PFSK-1 (cell line): ENCODE data around the gene SRPK2.

Experiments
- POLR2AphosphoS5 ChIP-seq: IDR thresholded peaks from 2 replicates; pipeline ENCODE4 v1.6.1; 2012; ENCODE audit warnings: low read depth, mild to moderate bottlenecking, control low read depth, low read length, moderate library complexity
- REST ChIP-seq, 2 experiments: IDR thresholded peaks; 2 replicates each; pipeline versions ENCODE4 v1.6.1 to v1.8.0; 2011 to 2012; ENCODE audit warnings: low read depth in 2 of 2, low read length in 2 of 2, control low read depth in 1 of 2, inconsistent platforms in 1 of 2, mild to moderate bottlenecking in 1 of 2, moderate library complexity in 1 of 2; ENCODE audit not compliant: insufficient read depth in 1 of 2
- TAF1 ChIP-seq: IDR thresholded peaks from 2 replicates; pipeline ENCODE4 v1.6.1; 2012; ENCODE audit warnings: low read length, control low read depth, borderline replicate concordance; ENCODE audit not compliant: insufficient read depth

GRCh38 chr7:105157278-105157677, 231.4 kb downstream of the SRPK2 start:
- TF ChIP-seq REST (IDR thresholded peaks at IDR 0.05; ENCODE audit: insufficient read depth in 1 of 2, low read depth in 2 of 2, low read length in 2 of 2) (no peak), TAF1 (no peak), POLR2AphosphoS5 (no peak)
